Naive B cell (primary cell): ENCODE measurements around the gene ICAM4. TPM values are rescaled to one million over a fixed set of nuclear protein-coding genes. Genes with fewer than 3 reads are reported as not detected.
"Not testable (repeated sequence)": the region's sequence is repeated elsewhere in the genome, so short reads cannot be mapped to it uniquely, and the experiment has no call there.

Source experiments
- ATAC-seq, 2 donors: fragments of 150-1000 bp; cut with Tn5 transposase; 2 replicates each; pipeline ENCODE4 v1.10.0; 2021; ENCODE audit warnings: low read depth in 2 of 2, mild to moderate bottlenecking in 2 of 2, moderate library complexity in 2 of 2
- DNase-seq: peaks from one replicate; pipeline ENCODE4 v3.0.0; 2022
- H3K27ac Mint-ChIP-seq, 6 donors: one replicate each; pipeline ENCODE4 v1.8.0; 2020 to 2022; ENCODE audit warnings: mild to moderate bottlenecking in 6 of 6, mixed read lengths in 6 of 6, moderate library complexity in 5 of 6, inconsistent platforms in 2 of 6
- H3K27me3 Mint-ChIP-seq, 3 donors: one replicate each; pipeline ENCODE4 v1.8.0; 2021 to 2022; ENCODE audit warnings: mixed read lengths in 3 of 3, mild to moderate bottlenecking in 1 of 3
- H3K36me3 Mint-ChIP-seq, 2 donors: one replicate each; pipeline ENCODE4 v1.8.0; 2020 to 2022; ENCODE audit warnings: mixed read lengths in 2 of 2, inconsistent platforms in 1 of 2, mild to moderate bottlenecking in 1 of 2
- H3K4me1 Mint-ChIP-seq, 3 donors: one replicate each; pipeline ENCODE4 v1.8.0; 2020 to 2022; ENCODE audit warnings: mixed read lengths in 3 of 3, inconsistent platforms in 1 of 3, mild to moderate bottlenecking in 1 of 3, moderate library complexity in 1 of 3
- H3K4me3 Mint-ChIP-seq, 8 donors: one replicate each; pipeline ENCODE4 v1.8.0; 2020 to 2022; ENCODE audit warnings: mild to moderate bottlenecking in 8 of 8, mixed read lengths in 8 of 8, moderate library complexity in 8 of 8, inconsistent platforms in 2 of 8
- H3K9me3 Mint-ChIP-seq, 7 donors: one replicate each; pipeline ENCODE4 v1.8.0; 2020 to 2022; ENCODE audit warnings: mixed read lengths in 7 of 7, mild to moderate bottlenecking in 5 of 7, inconsistent platforms in 2 of 7, moderate library complexity in 1 of 7
- polyA plus RNA-seq, 6 donors: library from polyadenylated mRNA; unstranded; fragments of 300-500 nt; fragmentation: Illumina TruSeq; gene quantifications; one replicate each; pipeline ENCODE4 v1.2.3, GENCODE V29; 2021; ENCODE audit warnings: low read depth in 6 of 6

ICAM4 gene
- polyA plus RNA-seq, 6 donors from 2014 or later = not detected

DNA sequence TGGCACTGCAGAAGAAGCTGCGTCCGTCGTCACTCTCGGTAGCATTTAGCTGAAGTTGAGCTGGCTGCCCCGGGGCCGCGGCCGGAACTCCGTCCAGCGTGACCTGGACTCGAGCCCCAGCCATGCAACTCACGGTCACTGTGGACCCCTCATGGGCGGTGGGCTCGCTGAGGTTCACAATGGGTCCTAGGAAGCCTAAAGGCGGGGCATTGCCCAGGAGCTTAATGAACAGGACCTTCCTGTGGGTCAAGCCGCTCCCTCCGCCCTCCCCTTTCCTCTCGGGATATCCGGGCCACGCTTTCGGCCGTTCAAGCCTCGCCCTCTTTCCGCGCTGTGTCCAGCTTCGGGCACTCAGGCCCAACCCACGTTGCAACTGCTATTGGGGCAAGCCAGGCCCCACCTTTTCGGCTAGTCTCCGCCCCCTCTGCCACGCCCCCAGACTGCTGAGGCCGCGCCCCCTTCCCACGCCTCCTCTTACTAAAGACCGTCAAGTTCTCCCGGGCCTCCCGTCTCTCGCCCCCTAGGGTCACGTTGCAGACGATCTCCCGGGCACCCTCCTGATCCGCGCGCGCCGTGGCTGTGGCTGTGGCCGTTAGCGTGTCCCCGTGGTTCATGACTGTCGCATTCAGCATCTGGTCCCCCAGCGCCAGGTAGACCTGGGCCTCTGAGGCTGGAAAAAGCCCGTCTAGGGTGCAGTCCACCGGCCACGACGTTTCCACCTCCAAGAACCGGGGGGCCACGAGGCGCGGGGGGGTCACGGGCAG, 48.0 kb downstream of the ICAM4 start:
- Mint-ChIP-seq H3K9me3 (no peaks in the 10 kb centered on the region), H3K27ac (peak overlapping the region in 3 of 6 donors; percentile 27 to 36 (median 29)), H3K4me3 (peak overlapping the region in 5 of 8 donors; percentile 26 to 96 (median 54)), H3K4me1 (peaks cover 31 to 63% (median 60%) of the 10 kb centered on the region in 3 donors), H3K36me3 (no peaks in the 10 kb centered on the region), H3K27me3 (no peaks in the 10 kb centered on the region)
- no peak for DNase-seq
- ATAC-seq = no peak

DNA sequence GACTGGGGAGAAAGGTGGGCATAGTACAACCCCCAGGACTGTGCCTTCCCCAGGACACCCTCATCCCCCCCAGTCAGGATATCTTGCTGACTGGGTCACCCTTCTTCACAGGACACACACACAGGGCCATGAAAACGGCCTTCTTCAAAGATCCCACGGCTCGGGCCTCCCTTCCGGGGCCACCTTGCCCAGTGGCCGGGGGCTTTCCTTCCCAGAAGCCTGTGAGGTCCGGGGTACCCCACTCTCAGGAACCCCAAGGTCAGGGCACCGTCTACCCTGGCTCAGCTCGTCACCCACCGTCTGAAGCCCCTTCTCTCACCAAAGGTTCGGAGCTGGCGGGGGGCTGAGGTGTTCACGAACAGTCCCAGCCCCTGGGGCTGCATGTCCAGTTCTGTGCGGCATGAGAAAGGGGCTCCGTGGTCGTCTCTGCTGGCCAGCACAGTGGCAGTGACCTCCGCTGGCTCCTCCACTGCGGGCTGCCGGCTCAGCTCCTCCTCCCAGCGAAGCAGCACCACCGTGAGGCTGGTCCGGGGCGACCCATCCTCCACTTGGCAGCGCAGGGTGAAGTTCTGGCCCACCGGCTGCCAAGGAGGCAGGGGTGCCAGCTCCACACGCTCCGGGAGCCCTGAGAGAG, 48.7 kb downstream of the ICAM4 start:
- Mint-ChIP-seq H3K27ac (peak overlapping the region in 1 of 6 donors; percentile 36), H3K4me1 (peaks cover 32 to 62% (median 57%) of the 10 kb centered on the region in 3 donors), H3K9me3 (no peaks in the 10 kb centered on the region), H3K27me3 (no peaks in the 10 kb centered on the region), H3K36me3 (no peaks in the 10 kb centered on the region), H3K4me3 (peak overlapping the region in 1 of 8 donors; percentile 26)
- DNase-seq (no peak), ATAC-seq (no peak)

DNA sequence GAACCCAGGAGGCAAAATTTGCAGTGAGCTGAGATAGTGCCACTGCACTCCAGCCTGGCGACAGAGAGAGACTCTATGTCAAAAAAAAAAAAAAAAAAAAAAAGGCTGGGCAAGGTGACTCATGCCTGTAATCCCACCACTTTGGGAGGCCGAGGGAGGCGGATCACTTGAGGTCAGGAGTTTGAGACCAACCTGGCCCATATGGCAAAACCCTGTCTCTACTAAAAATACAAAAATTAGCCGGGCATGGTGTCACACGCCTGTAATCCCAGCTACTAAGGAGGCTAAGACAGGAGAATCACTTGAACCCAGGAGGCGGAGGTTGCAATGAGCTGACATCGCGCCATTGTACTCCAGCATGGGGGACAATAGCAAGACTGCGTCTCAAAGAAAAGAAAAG, 50.0 kb downstream of the ICAM4 start:
- not testable (repeated sequence) for H3K27me3 Mint-ChIP-seq, H3K9me3 Mint-ChIP-seq, ATAC-seq, DNase-seq, H3K36me3 Mint-ChIP-seq
- Mint-ChIP-seq H3K27ac (peak overlapping the region in 2 of 6 donors; percentile 33 to 34), H3K4me1 (peaks cover 36 to 59% (median 55%) of the 10 kb centered on the region in 3 donors), H3K4me3 (peak overlapping the region in 4 of 8 donors; percentile 8 to 69 (median 31))

Other genes with a start within 250 kb of the ICAM4 start
- gene SHFL, start 200.6 kb upstream of the ICAM4 start, polyA plus RNA-seq = 10 to 100 TPM; 14.7 to 37.0 (median 23.8) TPM
- gene ANGPTL6, start 184.3 kb upstream of the ICAM4 start, polyA plus RNA-seq = 1 to 10 TPM in 1 of 6 donors, under 1 TPM in 3, not detected in 2; 0.39 to 1.1 (median 0.65) TPM
- gene PPAN, start 180.6 kb upstream of the ICAM4 start, polyA plus RNA-seq = 10 to 100 TPM in 5 of 6 donors, 1 to 10 TPM in 1; 7.8 to 30.7 (median 15.1) TPM
- 1 to 10 TPM in 3 of 6 donors, under 1 TPM in 3; 0.69 to 1.2 (median 0.92) TPM for gene P2RY11, start 175.3 kb upstream of the ICAM4 start, polyA plus RNA-seq
- gene EIF3G, start 167.1 kb upstream of the ICAM4 start, polyA plus RNA-seq = 100 to 1,000 TPM; 141 to 177 (median 159) TPM
- gene DNMT1, start 92.0 kb upstream of the ICAM4 start, polyA plus RNA-seq = 10 to 100 TPM; 13.9 to 56.7 (median 31.3) TPM
- gene S1PR2, start 55.6 kb upstream of the ICAM4 start, polyA plus RNA-seq = under 1 TPM in 4 of 6 donors, not detected in 2; 0.06 to 0.21 (median 0.16) TPM
- gene MRPL4, start 34.7 kb upstream of the ICAM4 start, polyA plus RNA-seq = 10 to 100 TPM; 23.7 to 34.3 (median 27.4) TPM
- 1 to 10 TPM in 5 of 6 donors, not detected in 1; 2.5 to 4.9 (median 3.8) TPM for gene ICAM1, start 15.8 kb upstream of the ICAM4 start, polyA plus RNA-seq
- gene ICAM5, start 3.0 kb downstream of the ICAM4 start, polyA plus RNA-seq = not detected
- gene ZGLP1, start 22.9 kb downstream of the ICAM4 start, polyA plus RNA-seq = under 1 TPM in 2 of 6 donors, not detected in 4; 0.73 to 0.86 TPM
- 10 to 100 TPM; 12.9 to 36.6 (median 15.5) TPM for gene FDX2, start 29.1 kb downstream of the ICAM4 start, polyA plus RNA-seq
- gene RAVER1, start 46.6 kb downstream of the ICAM4 start, polyA plus RNA-seq = 10 to 100 TPM; 12.0 to 25.0 (median 15.0) TPM
- gene ICAM3, start 52.7 kb downstream of the ICAM4 start, polyA plus RNA-seq = 100 to 1,000 TPM; 156 to 235 (median 200) TPM
- gene TYK2, start 93.6 kb downstream of the ICAM4 start, polyA plus RNA-seq = 10 to 100 TPM; 26.1 to 67.7 (median 48.5) TPM
- gene CDC37, start 116.6 kb downstream of the ICAM4 start, polyA plus RNA-seq = 10 to 100 TPM; 43.9 to 73.1 (median 53.9) TPM
- gene PDE4A, start 133.6 kb downstream of the ICAM4 start, polyA plus RNA-seq = 1 to 10 TPM in 1 of 6 donors, under 1 TPM in 4, not detected in 1; 0.17 to 2.8 (median 0.25) TPM
- 1 to 10 TPM in 5 of 6 donors, under 1 TPM in 1; 0.18 to 9.8 (median 7.7) TPM for gene KEAP1, start 216.4 kb downstream of the ICAM4 start, polyA plus RNA-seq
- gene S1PR5, start 230.5 kb downstream of the ICAM4 start, polyA plus RNA-seq = under 1 TPM in 5 of 6 donors, not detected in 1; 0.24 to 0.96 (median 0.75) TPM